ENCODE results near the gene ZNF175.

Gene ZNF175

GRCh38 chr19:51592521-51592920, 21.4 kb downstream of the ZNF175 start:
- H3K27ac ChIP-seq (ENCODE audit: low read depth, low read length) = no peak overlapping the region
- H3K4me1 ChIP-seq (ENCODE audit: control insufficient read depth, insufficient read depth, low read length) = peaks cover 8% of the 10 kb centered on the region
- H3K27me3 ChIP-seq (ENCODE audit: control insufficient read depth, insufficient read depth, low read length) = peaks cover 3% of the 10 kb centered on the region; the same call in 1 of the 2 replicates
- H3K9ac ChIP-seq (ENCODE audit: low read length) = no peak overlapping the region
- peaks cover 9% of the 10 kb centered on the region for H3K9me3 ChIP-seq (ENCODE audit: control insufficient read depth, insufficient read depth, low read depth, low read length)
- H3K36me3 ChIP-seq (ENCODE audit: control insufficient read depth, insufficient read depth, low read length) = peaks cover 4% of the 10 kb centered on the region
- H3K4me3 ChIP-seq (ENCODE audit: low read depth, low read length) = no peak overlapping the region

GRCh38 chr19:51593138-51593890, 22.2 kb downstream of the ZNF175 start:
- peak overlapping the region; percentile 60 for H3K9ac ChIP-seq (ENCODE audit: low read length)
- H3K27me3 ChIP-seq (ENCODE audit: control insufficient read depth, insufficient read depth, low read length) = peaks cover 7% of the 10 kb centered on the region; the same call in 1 of the 2 replicates
- H3K27ac ChIP-seq (ENCODE audit: low read depth, low read length) = no peak overlapping the region
- peaks cover 8% of the 10 kb centered on the region for H3K4me1 ChIP-seq (ENCODE audit: control insufficient read depth, insufficient read depth, low read length)
- peaks cover under 1% of the 10 kb centered on the region; the same call in 1 of the 2 replicates for H3K9me3 ChIP-seq (ENCODE audit: control insufficient read depth, insufficient read depth, low read depth, low read length)
- no peaks in the 10 kb centered on the region for H3K36me3 ChIP-seq (ENCODE audit: control insufficient read depth, insufficient read depth, low read length)
- H3K4me3 ChIP-seq (ENCODE audit: low read depth, low read length) = peak overlapping the region; percentile 84

GRCh38 chr19:51593969-51594773, 23.1 kb downstream of the ZNF175 start:
- Histone ChIP-seq H3K9ac (ENCODE audit: low read length) (peak overlapping the region; percentile 60), H3K4me3 (ENCODE audit: low read depth, low read length) (peak overlapping the region; percentile 84), H3K4me1 (ENCODE audit: control insufficient read depth, insufficient read depth, low read length) (peaks cover 8% of the 10 kb centered on the region), H3K9me3 (ENCODE audit: control insufficient read depth, insufficient read depth, low read depth, low read length) (peaks cover 6% of the 10 kb centered on the region; the same call in 1 of the 2 replicates), H3K27ac (ENCODE audit: low read depth, low read length) (no peak overlapping the region), H3K27me3 (ENCODE audit: control insufficient read depth, insufficient read depth, low read length) (peaks cover 13% of the 10 kb centered on the region), H3K36me3 (ENCODE audit: control insufficient read depth, insufficient read depth, low read length) (no peaks in the 10 kb centered on the region)

- Histone ChIP-seq H3K9me3 (ENCODE audit: control insufficient read depth, insufficient read depth, low read depth, low read length) (peaks cover 6% of the 10 kb centered on the region; the same call in 1 of the 2 replicates), H3K36me3 (ENCODE audit: control insufficient read depth, insufficient read depth, low read length) (no peaks in the 10 kb centered on the region), H3K27ac (ENCODE audit: low read depth, low read length) (no peak overlapping the region), H3K4me1 (ENCODE audit: control insufficient read depth, insufficient read depth, low read length) (peaks cover 8% of the 10 kb centered on the region), H3K4me3 (ENCODE audit: low read depth, low read length) (peak overlapping the region; percentile 84), H3K27me3 (ENCODE audit: control insufficient read depth, insufficient read depth, low read length) (peaks cover 17% of the 10 kb centered on the region), H3K9ac (ENCODE audit: low read length) (peak overlapping the region; percentile 40)
These were observed 23.7 kb downstream of the ZNF175 start for GRCh38 chr19:51594774-51595109.

GRCh38 chr19:51595190-51596175, 24.4 kb downstream of the ZNF175 start:
- H3K4me3 ChIP-seq (ENCODE audit: low read depth, low read length) = peak overlapping the region; percentile 84; the same call in 1 of the 2 replicates
- peaks cover 6% of the 10 kb centered on the region; the same call in 1 of the 2 replicates for H3K9me3 ChIP-seq (ENCODE audit: control insufficient read depth, insufficient read depth, low read depth, low read length)
- no peak overlapping the region for H3K27ac ChIP-seq (ENCODE audit: low read depth, low read length)
- no peak overlapping the region for H3K9ac ChIP-seq (ENCODE audit: low read length)
- peaks cover 25% of the 10 kb centered on the region for H3K27me3 ChIP-seq (ENCODE audit: control insufficient read depth, insufficient read depth, low read length)
- H3K36me3 ChIP-seq (ENCODE audit: control insufficient read depth, insufficient read depth, low read length) = no peaks in the 10 kb centered on the region
- peaks cover 8% of the 10 kb centered on the region for H3K4me1 ChIP-seq (ENCODE audit: control insufficient read depth, insufficient read depth, low read length)

GRCh38 chr19:51598159-51598915, 27.3 kb downstream of the ZNF175 start:
- no peak overlapping the region for H3K27ac ChIP-seq (ENCODE audit: low read depth, low read length)
- H3K9ac ChIP-seq (ENCODE audit: low read length) = no peak overlapping the region
- H3K4me1 ChIP-seq (ENCODE audit: control insufficient read depth, insufficient read depth, low read length) = peaks cover 5% of the 10 kb centered on the region
- no peaks in the 10 kb centered on the region for H3K36me3 ChIP-seq (ENCODE audit: control insufficient read depth, insufficient read depth, low read length)
- H3K4me3 ChIP-seq (ENCODE audit: low read depth, low read length) = no peak overlapping the region
- H3K9me3 ChIP-seq (ENCODE audit: control insufficient read depth, insufficient read depth, low read depth, low read length) = peaks cover 6% of the 10 kb centered on the region; the same call in 1 of the 2 replicates
- peaks cover 49% of the 10 kb centered on the region for H3K27me3 ChIP-seq (ENCODE audit: control insufficient read depth, insufficient read depth, low read length)

- Histone ChIP-seq H3K4me1 (ENCODE audit: control insufficient read depth, insufficient read depth, low read length) (no peaks in the 10 kb centered on the region), H3K27me3 (ENCODE audit: control insufficient read depth, insufficient read depth, low read length) (peaks cover 50% of the 10 kb centered on the region), H3K36me3 (ENCODE audit: control insufficient read depth, insufficient read depth, low read length) (no peaks in the 10 kb centered on the region), H3K27ac (ENCODE audit: low read depth, low read length) (no peak overlapping the region), H3K9ac (ENCODE audit: low read length) (no peak overlapping the region), H3K4me3 (ENCODE audit: low read depth, low read length) (no peak overlapping the region), H3K9me3 (ENCODE audit: control insufficient read depth, insufficient read depth, low read depth, low read length) (peaks cover 6% of the 10 kb centered on the region; the same call in 1 of the 2 replicates)
These were observed 28.0 kb downstream of the ZNF175 start for GRCh38 chr19:51599084-51599483.

GRCh38 chr19:51600940-51601580, 30.0 kb downstream of the ZNF175 start:
- Histone ChIP-seq H3K27ac (ENCODE audit: low read depth, low read length) (no peak overlapping the region), H3K9ac (ENCODE audit: low read length) (no peak overlapping the region), H3K4me3 (ENCODE audit: low read depth, low read length) (no peak overlapping the region; the same call in 1 of the 2 replicates), H3K27me3 (ENCODE audit: control insufficient read depth, insufficient read depth, low read length) (peaks cover 66% of the 10 kb centered on the region), H3K36me3 (ENCODE audit: control insufficient read depth, insufficient read depth, low read length) (no peaks in the 10 kb centered on the region), H3K9me3 (ENCODE audit: control insufficient read depth, insufficient read depth, low read depth, low read length) (peaks cover 6% of the 10 kb centered on the region; the same call in 1 of the 2 replicates), H3K4me1 (ENCODE audit: control insufficient read depth, insufficient read depth, low read length) (no peaks in the 10 kb centered on the region)

GRCh38 chr19:51602189-51602854, 31.2 kb downstream of the ZNF175 start:
- H3K27ac ChIP-seq (ENCODE audit: low read depth, low read length) = no peak overlapping the region
- H3K4me3 ChIP-seq (ENCODE audit: low read depth, low read length) = no peak overlapping the region
- H3K9ac ChIP-seq (ENCODE audit: low read length) = no peak overlapping the region
- H3K27me3 ChIP-seq (ENCODE audit: control insufficient read depth, insufficient read depth, low read length) = peaks cover 72% of the 10 kb centered on the region
- peaks cover 6% of the 10 kb centered on the region; the same call in 1 of the 2 replicates for H3K9me3 ChIP-seq (ENCODE audit: control insufficient read depth, insufficient read depth, low read depth, low read length)
- no peaks in the 10 kb centered on the region for H3K36me3 ChIP-seq (ENCODE audit: control insufficient read depth, insufficient read depth, low read length)
- H3K4me1 ChIP-seq (ENCODE audit: control insufficient read depth, insufficient read depth, low read length) = no peaks in the 10 kb centered on the region

Measured in HUES6 (cell line).